Neural cell (in vitro differentiated cells): Measurements from ENCODE around the gene CD27.

Experiments used
- CTCF ChIP-seq: fragments of 450-650 bp; IDR thresholded peaks from 2 replicates; pipeline ENCODE4 v1.5.1; 2014; ENCODE audit warnings: antibody characterized with exemption, mild to moderate bottlenecking, moderate library complexity; ENCODE audit not compliant: poor library complexity, severe bottlenecking
- EZH2 ChIP-seq: fragments of 200-600, 300-800 bp; shearing (Covaris generic), sonication (generic); IDR thresholded peaks from 2 replicates; pipeline ENCODE4 v1.6.1; 2014; ENCODE audit warnings: antibody characterized with exemption, low read length, borderline replicate concordance, mild to moderate bottlenecking; ENCODE audit not compliant: insufficient read depth, poor library complexity, severe bottlenecking
- MXI1 ChIP-seq: fragments of 450-650 bp; conservative IDR thresholded peaks from 2 replicates; pipeline ENCODE4 v1.6.1; 2014; ENCODE audit warnings: antibody characterized with exemption, mild to moderate bottlenecking; ENCODE audit not compliant: poor library complexity, severe bottlenecking
- POLR2AphosphoS5 ChIP-seq: IDR thresholded peaks from 2 replicates; pipeline ENCODE4 v1.6.1; 2012
- RAD21 ChIP-seq: fragments of 450-650 bp; conservative IDR thresholded peaks from 2 replicates; pipeline ENCODE4 v1.6.1; 2014; ENCODE audit warnings: antibody characterized with exemption, mild to moderate bottlenecking, moderate library complexity
- REST ChIP-seq: IDR thresholded peaks from 2 replicates; pipeline ENCODE4 v1.6.1; 2012; ENCODE audit warnings: borderline replicate concordance
- SMC3 ChIP-seq: fragments of 450-650 bp; conservative IDR thresholded peaks from 2 replicates; pipeline ENCODE4 v1.6.1; 2014; ENCODE audit warnings: antibody characterized with exemption, mild to moderate bottlenecking, moderate library complexity; ENCODE audit not compliant: poor library complexity
- TAF1 ChIP-seq: IDR thresholded peaks from 2 replicates; pipeline ENCODE4 v1.6.1; 2012; ENCODE audit warnings: low read depth

GRCh38 chr12:6469609-6470374 lies 25.0 kb downstream of the CD27 start:
- TF ChIP-seq CTCF, result no peak
- no peak for TF ChIP-seq POLR2AphosphoS5
- no peak for TF ChIP-seq REST
- no peak for TF ChIP-seq RAD21
- no peak for TF ChIP-seq SMC3
- TF ChIP-seq EZH2, result no peak
- no peak for TF ChIP-seq MXI1
- TF ChIP-seq TAF1, result no peak
